Natural killer cell (primary cell): ENCODE measurements around the gene AGR2. TPM values are rescaled to one million over a fixed set of nuclear protein-coding genes. Genes with fewer than 3 reads are reported as not detected.
A peak's percentile ranks its signal among the peaks of the same experiment; 100 is the strongest.

Source experiments
- ATAC-seq, 3 donors: fragments of 150-1000 bp in 2 of 3; fragments of 200-7000 bp in 1 of 3; cut with Tn5 transposase; 1 replicate in 1 of 3; 2 replicates in 2 of 3; pipeline ENCODE4 v1.10.0; 2021; ENCODE audit warnings: mild to moderate bottlenecking in 2 of 3, moderate library complexity in 2 of 3
- DNase-seq, 2 donors: peaks; one replicate each; pipeline versions ENCODE4 v3.0.0 to v3.0.0-alpha.2; 2013 to 2021; ENCODE audit warnings: mixed read lengths in 1 of 2
- H3K27ac ChIP-seq: one replicate; pipeline ENCODE4 v1.5.1; 2013; ENCODE audit warnings: mild to moderate bottlenecking, low read length
- H3K27me3 ChIP-seq: one replicate; pipeline ENCODE4 v1.6.1; 2013; ENCODE audit warnings: low read length; ENCODE audit not compliant: control insufficient read depth, insufficient read depth
- H3K36me3 ChIP-seq: one replicate; pipeline ENCODE4 v1.6.1; 2013; ENCODE audit warnings: low read length; ENCODE audit not compliant: control insufficient read depth, insufficient read depth
- H3K4me1 ChIP-seq: one replicate; pipeline ENCODE4 v1.6.1; 2013; ENCODE audit warnings: low read length; ENCODE audit not compliant: control insufficient read depth, insufficient read depth
- H3K4me3 ChIP-seq: one replicate; pipeline ENCODE4 v1.5.1; 2013; ENCODE audit warnings: low read length
- H3K9me3 ChIP-seq: one replicate; pipeline ENCODE4 v1.6.1; 2013; ENCODE audit warnings: low read length; ENCODE audit not compliant: control insufficient read depth, insufficient read depth
- H3K27ac Mint-ChIP-seq, 2 donors: one replicate each; pipeline ENCODE4 v1.8.0; 2022; ENCODE audit warnings: mild to moderate bottlenecking in 2 of 2, mixed read lengths in 2 of 2, moderate library complexity in 1 of 2
- H3K27me3 Mint-ChIP-seq, 2 donors: one replicate each; pipeline ENCODE4 v1.8.0; 2022; ENCODE audit warnings: low read depth in 2 of 2, mixed read lengths in 2 of 2
- H3K36me3 Mint-ChIP-seq: one replicate; pipeline ENCODE4 v1.8.0; 2022; ENCODE audit warnings: mixed read lengths
- H3K4me1 Mint-ChIP-seq, 2 donors: one replicate each; pipeline ENCODE4 v1.8.0; 2022; ENCODE audit warnings: mixed read lengths in 2 of 2
- H3K4me3 Mint-ChIP-seq: one replicate; pipeline ENCODE4 v1.8.0; 2022; ENCODE audit warnings: mild to moderate bottlenecking, moderate library complexity, mixed read lengths
- H3K9me3 Mint-ChIP-seq, 2 donors: one replicate each; pipeline ENCODE4 v1.8.0; 2022; ENCODE audit warnings: mixed read lengths in 2 of 2
- CTCF ChIP-seq: fragments of 200-600 bp; IDR thresholded peaks from one replicate; pipeline ENCODE4 v1.8.0; 2022; ENCODE audit warnings: antibody characterized with exemption
- WGBS: methylation state at CpG from one replicate; pipeline ENCODE4 v1.1.7; 2013; ENCODE audit warnings: missing lambda C conversion rate; ENCODE audit not compliant: insufficient coverage; 5-methylcytosine and 5-hydroxymethylcytosine counted together
- intact Hi-C: fragments of 100-400 bp; cut with micrococcal nuclease; formaldehyde crosslinking; loops from one replicate; pipeline ENCODE4 v1.14.2; 2022
- total RNA-seq, 4 donors: library from RNA; stranded (reverse); fragments of 120-200 nt in 1 of 4; gene quantifications; one replicate each; pipeline versions ENCODE4 v1.2.3 to v1.2.4, GENCODE V29; 2013 to 2022

AGR2 gene
- total RNA-seq, 3 donors from 2014 or later (not counting 1 experiment from before 2014, with no cell fraction given) = not detected

GRCh38 chr7:16753932-16754855 lies 50.6 kb downstream of the AGR2 start:
- H3K27me3 ChIP-seq = peaks cover 14% of the 10 kb centered on the region
- H3K4me1 ChIP-seq = peaks cover 16% of the 10 kb centered on the region
- TF ChIP-seq CTCF = no peak
- H3K4me3 ChIP-seq = peak overlapping the region; percentile 46
- H3K9me3 ChIP-seq = no peaks in the 10 kb centered on the region
- WGBS = 2% methylated on average over 58 of the region's 58 CpGs
- peak overlapping the region; percentile 80 for H3K4me3 Mint-ChIP-seq
- H3K9me3 Mint-ChIP-seq = no peaks in the 10 kb centered on the region
- DNase-seq (peak in 1 of 2 donors; percentile 3), ATAC-seq (peak; percentile 43 to 59 (median 55))
- H3K27me3 Mint-ChIP-seq = peaks cover 0 to 16% of the 10 kb centered on the region in 2 donors
- H3K27ac ChIP-seq = no peak overlapping the region
- H3K4me1 Mint-ChIP-seq = peaks cover 18 to 19% of the 10 kb centered on the region in 2 donors
- intact Hi-C loops = no loop called here
- H3K36me3 ChIP-seq = no peaks in the 10 kb centered on the region
- peak overlapping the region in 1 of 2 donors; percentile 69 for H3K27ac Mint-ChIP-seq
- no peaks in the 10 kb centered on the region for H3K36me3 Mint-ChIP-seq

GRCh38 chr7:16753102-16753931 lies 51.5 kb downstream of the AGR2 start, which contains the start of gene TSPAN13:
Gene TSPAN13, plus strand, starts transcription at chr7:16753755. Its CDS starts 213 bp downstream, at chr7:16753968.
- DNase-seq (peak; percentile 29 to 54), ATAC-seq (peak; percentile 66 to 78 (median 75))
- Histone ChIP-seq H3K4me1 (peaks cover 13% of the 10 kb centered on the region), H3K27me3 (peaks cover 14% of the 10 kb centered on the region), H3K36me3 (no peaks in the 10 kb centered on the region), H3K9me3 (no peaks in the 10 kb centered on the region), H3K4me3 (peak within 1 kb of the TSS; percentile 46), H3K27ac (no peak within 1 kb of the TSS)
- no peak for TF ChIP-seq CTCF
- no peaks in the 10 kb centered on the region for H3K36me3 Mint-ChIP-seq
- peaks cover 11 to 14% of the 10 kb centered on the region in 2 donors for H3K4me1 Mint-ChIP-seq
- no peaks in the 10 kb centered on the region for H3K9me3 Mint-ChIP-seq
- WGBS = under 1% methylated on average over 47 of the region's 48 CpGs
- intact Hi-C loops = no loop called here
- H3K4me3 Mint-ChIP-seq = peak within 1 kb of the TSS; percentile 80
- peaks cover 0 to 16% of the 10 kb centered on the region in 2 donors for H3K27me3 Mint-ChIP-seq
- H3K27ac Mint-ChIP-seq = peak within 1 kb of the TSS in 1 of 2 donors; percentile 69

DNA sequence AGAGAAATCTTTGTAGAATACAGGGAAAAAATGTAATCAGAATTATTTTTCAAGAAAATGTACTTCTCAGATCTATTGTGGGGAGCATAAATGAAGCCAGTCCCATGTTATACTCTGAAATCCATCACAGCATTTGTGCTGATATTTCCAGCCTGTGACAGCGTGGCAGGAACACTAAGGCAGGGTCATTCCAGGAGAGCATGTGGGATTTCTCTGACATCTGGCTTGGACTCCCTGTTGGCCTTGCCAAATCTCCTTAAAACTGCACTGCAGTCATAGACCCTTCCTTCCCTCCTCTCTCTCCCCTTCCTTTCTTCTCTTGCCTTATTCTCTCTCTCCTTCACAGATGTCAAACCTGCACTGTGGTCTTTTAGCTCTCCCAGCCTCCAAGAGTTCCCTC lies 57.7 kb downstream of the AGR2 start:
- Histone ChIP-seq H3K9me3 (no peaks in the 10 kb centered on the region), H3K27ac (no peak overlapping the region), H3K36me3 (no peaks in the 10 kb centered on the region), H3K4me3 (no peak overlapping the region), H3K27me3 (no peaks in the 10 kb centered on the region), H3K4me1 (no peaks in the 10 kb centered on the region)
- Mint-ChIP-seq H3K27me3 (peaks cover 0 to 3% of the 10 kb centered on the region in 2 donors), H3K4me1 (no peaks in the 10 kb centered on the region), H3K27ac (no peak overlapping the region), H3K4me3 (no peak overlapping the region), H3K36me3 (no peaks in the 10 kb centered on the region), H3K9me3 (no peaks in the 10 kb centered on the region)
- DNase-seq = no peak
- TF ChIP-seq CTCF = no peak
- WGBS = 96% methylated on average over 1 of the region's 1 CpG
- intact Hi-C loops = no loop called here
- no peak for ATAC-seq
